ENCODE results near the gene C1QL4. TPM values are rescaled to one million over a fixed set of nuclear protein-coding genes. Genes with fewer than 3 reads are reported as not detected.
A peak's percentile ranks its signal among the peaks of the same experiment; 100 is the strongest.

C1QL4 gene
- polyA plus RNA-seq, 2 of the 4 experiments (the other 2 are of a cell fraction) = 1.5 to 2.8 TPM

- TF ChIP-seq SMC3 (IDR thresholded peaks at IDR 0.05) (no peak), TFCP2L1 (CRISPR knock-in tag; IDR thresholded peaks at IDR 0.05) (no peak), ELK1 (IDR thresholded peaks at IDR 0.05; ENCODE audit: low read depth, low read length) (no peak), NPAS2 (CRISPR knock-in tag; IDR thresholded peaks at IDR 0.05; ENCODE audit: borderline replicate concordance) (no peak), EHMT2 (IDR thresholded peaks at IDR 0.05; ENCODE audit: low read depth) (no peak), REST (IDR thresholded peaks at IDR 0.05) (peak; percentile 82), USF2 (IDR thresholded peaks at IDR 0.05) (no peak), SREBF2 (IDR thresholded peaks at IDR 0.05) (no peak), TP53 (CRISPR knock-in tag; IDR thresholded peaks at IDR 0.05) (no peak), ZSCAN20 (CRISPR knock-in tag; IDR thresholded peaks at IDR 0.05) (no peak), HOXA7 (CRISPR knock-in tag; IDR thresholded peaks at IDR 0.05) (no peak), NFE2L2 (conservative IDR thresholded peaks at IDR 0.05; ENCODE audit: low read length) (no peak), CHD4 (IDR thresholded peaks at IDR 0.05; ENCODE audit: borderline replicate concordance) (no peak), MYC (IDR thresholded peaks at IDR 0.05; ENCODE audit: borderline replicate concordance, low read length) (no peak), HOXB5 (CRISPR knock-in tag; IDR thresholded peaks at IDR 0.05) (no peak), CBX2 (IDR thresholded peaks at IDR 0.05; ENCODE audit: borderline replicate concordance, low read depth) (no peak), HDAC2 (IDR thresholded peaks at IDR 0.05) (peak; percentile 98), HES2 (IDR thresholded peaks at IDR 0.05) (no peak), HOXB13 (CRISPR knock-in tag; IDR thresholded peaks at IDR 0.05; ENCODE audit: low read depth) (no peak), ZNF302 (CRISPR knock-in tag; IDR thresholded peaks at IDR 0.05) (no peak), ESRRA (IDR thresholded peaks at IDR 0.05; ENCODE audit: borderline replicate concordance, low read length) (no peak), JUNB (IDR thresholded peaks at IDR 0.05) (no peak), ZC3H11A (IDR thresholded peaks at IDR 0.05) (no peak)
Measured at GRCh38 chr12:49322708-49323523, 14.1 kb downstream of the C1QL4 start, which contains the start of gene TROAP (continued).
